Fibroblast of pulmonary artery (primary cell): ENCODE results near the gene MVK.

Experiments used
- DNase-seq: peaks from one replicate; pipeline ENCODE4 v3.0.0-alpha.2; 2010; ENCODE audit warnings: low read depth
- H3K4me3 ChIP-seq: replicated peaks from 2 replicates; pipeline ENCODE4 v1.5.1; 2011; ENCODE audit warnings: low read depth, mild to moderate bottlenecking, control low read depth, low read length, moderate library complexity
- CTCF ChIP-seq: IDR thresholded peaks from 2 replicates; pipeline ENCODE4 v1.5.1; 2011; ENCODE audit warnings: mild to moderate bottlenecking, control low read depth, low read length, inconsistent platforms; ENCODE audit errors: missing control alignments

MVK gene

GRCh38 chr12:109552971-109553370 is 20.6 kb upstream of the MVK start:
- DNase-seq: no peak
- no peak overlapping the region for H3K4me3 ChIP-seq
- TF ChIP-seq CTCF: no peak

GRCh38 chr12:109553483-109553882 is 20.1 kb upstream of the MVK start:
- no peak for DNase-seq
- TF ChIP-seq CTCF: no peak
- H3K4me3 ChIP-seq: no peak overlapping the region

- no peak for DNase-seq
- TF ChIP-seq CTCF: no peak
- H3K4me3 ChIP-seq: no peak overlapping the region
These were observed 19.6 kb upstream of the MVK start for GRCh38 chr12:109553906-109554500.

- DNase-seq: no peak
- no peak for TF ChIP-seq CTCF
- no peak overlapping the region for H3K4me3 ChIP-seq
These were observed 18.8 kb upstream of the MVK start for GRCh38 chr12:109554761-109555160.

GRCh38 chr12:109555431-109556315 is 17.9 kb upstream of the MVK start:
- no peak overlapping the region for H3K4me3 ChIP-seq
- TF ChIP-seq CTCF: no peak
- DNase-seq: no peak

GRCh38 chr12:109557200-109557599 is 16.4 kb upstream of the MVK start:
- no peak for DNase-seq
- H3K4me3 ChIP-seq: no peak overlapping the region
- TF ChIP-seq CTCF: no peak
